PC-3 (cell line): ENCODE measurements around the gene CRNKL1. TPM values are rescaled to one million over a fixed set of nuclear protein-coding genes. Genes with fewer than 3 reads are reported as not detected.

Source experiments
- ATAC-seq: fragments of 200-7000 bp; cut with Tn5 transposase; 2 replicates; pipeline ENCODE4 v1.9.1; 2020; ENCODE audit warnings: mild to moderate bottlenecking, moderate library complexity
- Bru-seq: library from RNA; stranded (reverse); fragments of 400-500 nt; gene quantifications from one replicate; lab custom pipeline; 2021; lab: Mats Ljungman, UMichigan
- BruChase-seq, 2 experiments: library from RNA; stranded (reverse); fragments of 400-500 nt; gene quantifications; one replicate each; lab custom pipeline; 2021; lab: Mats Ljungman, UMichigan
- BruUV-seq: library from RNA; stranded (reverse); fragments of 400-500 nt; replicated peaks from 2 replicates; lab custom pipeline; 2021; lab: Mats Ljungman, UMichigan
- CTCF ChIA-PET: fragments of 300-600 bp; sonication (Branson Sonifier 250); formaldehyde crosslinking; loops from one replicate; lab custom pipeline; 2022; ENCODE audit warnings: antibody characterized with exemption; lab: Charles Lee
- POLR2A ChIA-PET: fragments of 300-600 bp; sonication (Branson Sonifier 250); formaldehyde crosslinking; loops from one replicate; lab custom pipeline; 2022; ENCODE audit warnings: antibody characterized with exemption; ENCODE audit not compliant: unreplicated experiment; lab: Charles Lee
- DNase-seq: peaks from one replicate; pipeline ENCODE4 v3.0.0-alpha.2; 2015
- H2AFZ ChIP-seq: fragments of 300-600 bp; sonication (generic); 2 replicates; pipeline ENCODE4 v1.6.0; 2016; ENCODE audit warnings: antibody characterized with exemption, low read length
- H3F3A ChIP-seq: fragments of 300-600 bp; sonication (generic); one replicate; pipeline ENCODE4 v1.6.0; 2017; ENCODE audit warnings: antibody characterized with exemption, low read length, control low read depth, mild to moderate bottlenecking; ENCODE audit not compliant: unreplicated experiment
- H3K27ac ChIP-seq: fragments of 300-600 bp; sonication (generic); 2 replicates; pipeline ENCODE4 v1.5.1; 2016; ENCODE audit warnings: mild to moderate bottlenecking, low read length
- H3K27me3 ChIP-seq: fragments of 300-600 bp; sonication (generic); 2 replicates; pipeline ENCODE4 v1.6.1; 2016; ENCODE audit warnings: low read length, mixed read lengths
- H3K36me3 ChIP-seq: fragments of 300-600 bp; sonication (generic); 2 replicates; pipeline ENCODE4 v1.6.1; 2016; ENCODE audit warnings: low read depth, mixed run types, low read length, mixed read lengths
- H3K4me1 ChIP-seq: fragments of 300-600 bp; sonication (generic); 2 replicates; pipeline ENCODE4 v1.5.1; 2016; ENCODE audit warnings: low read length; ENCODE audit not compliant: insufficient read depth
- H3K4me2 ChIP-seq: fragments of 300-600 bp; sonication (generic); 2 replicates; pipeline ENCODE4 v1.6.0; 2016; ENCODE audit warnings: low read length
- H3K4me3 ChIP-seq: fragments of 300-600 bp; sonication (generic); 2 replicates; pipeline ENCODE4 v1.5.1; 2016; ENCODE audit warnings: mild to moderate bottlenecking, low read length, mixed read lengths
- H3K79me2 ChIP-seq: fragments of 300-600 bp; sonication (generic); 2 replicates; pipeline ENCODE4 v1.6.1; 2017; ENCODE audit warnings: low read length, mixed read lengths
- H3K9ac ChIP-seq: fragments of 300-600 bp; sonication (generic); 2 replicates; pipeline ENCODE4 v1.6.0; 2016; ENCODE audit warnings: mild to moderate bottlenecking, low read length
- H3K9me2 ChIP-seq: fragments of 300-600 bp; sonication (generic); replicated peaks from 2 replicates; pipeline ENCODE4 v1.6.1; 2016; ENCODE audit warnings: mixed run types, low read length, mixed read lengths
- H3K9me3 ChIP-seq: fragments of 300-600 bp; sonication (generic); 2 replicates; pipeline ENCODE4 v1.6.1; 2016; ENCODE audit warnings: low read length, mixed read lengths
- H4K20me1 ChIP-seq: fragments of 300-600 bp; sonication (generic); 2 replicates; pipeline ENCODE4 v1.6.1; 2016; ENCODE audit warnings: low read length, mixed read lengths
- CTCF ChIP-seq: fragments of 300-600 bp; sonication (generic); conservative IDR thresholded peaks from 2 replicates; pipeline ENCODE4 v1.5.1; 2017; ENCODE audit warnings: antibody characterized with exemption, low read depth, mild to moderate bottlenecking, low read length
- EZH2 ChIP-seq: fragments of 300-600 bp; sonication (generic); IDR thresholded peaks from one replicate; pipeline ENCODE4 v1.6.1; 2017; ENCODE audit warnings: antibody characterized with exemption, mild to moderate bottlenecking, low read length; ENCODE audit not compliant: unreplicated experiment
- EZH2phosphoT487 ChIP-seq: fragments of 300-600 bp; sonication (generic); IDR thresholded peaks from 2 replicates; pipeline ENCODE4 v1.6.1; 2018; ENCODE audit warnings: mild to moderate bottlenecking, antibody characterized with exemption, low read length, borderline replicate concordance
- intact Hi-C: fragments of 100-400 bp; cut with micrococcal nuclease; formaldehyde crosslinking; loops from 2 replicates; pipeline ENCODE4 v1.9.0; 2023
- long read RNA-seq: library from polyadenylated mRNA; unstranded; transcript quantifications from one replicate; pipeline ENCODE4 v2.0.0, GENCODE V29; 2021; ENCODE audit not compliant: unreplicated experiment
- total RNA-seq: library from RNA; depleted of rRNA; stranded (reverse); fragments of >200 nt; gene quantifications from 2 replicates; pipeline ENCODE4 v1.2.3, GENCODE V29; 2014; rRNA removed

The CRNKL1 gene
- 17.2 and 22.5 TPM in 2 replicates for total RNA-seq
- Bru-seq, nascent RNA = percentile 81 among the genes with signal in this experiment
- percentile 86 among the genes with signal in this experiment for BruChase-seq, experiment 1, labeled RNA remaining after a 6-hour chase
- BruChase-seq, experiment 2, labeled RNA remaining after a 2-hour chase = percentile 87 among the genes with signal in this experiment
- long read RNA-seq, full-length matches to known transcripts = 57 of 103 reads
- long read RNA-seq, partial matches to known transcripts = 39 of 103 reads
- long read RNA-seq, other reads (novel, unspliced or antisense) = 7 of 103 reads

GRCh38 chr20:20052074-20052970 lies at the start of gene CRNKL1, which contains the start of gene CFAP61:
Gene CRNKL1, minus strand, starts transcription at chr20:20052466. Its CDS starts 124 bp downstream, at chr20:20052342.
Gene CFAP61, plus strand, starts transcription at chr20:20052532. Its CDS starts 4,122 bp downstream, at chr20:20056654.
- Histone ChIP-seq H3K9ac (peak within 1 kb of the TSS; percentile 81), H3F3A (no peaks in the 10 kb centered on the region), H3K36me3 (peaks cover 26% of the 10 kb centered on the region), H3K27ac (peak within 1 kb of the TSS; percentile 54), H3K4me2 (peak within 1 kb of the TSS; percentile 86), H4K20me1 (no peaks in the 10 kb centered on the region), H3K4me3 (peak within 1 kb of the TSS; percentile 91), H3K79me2 (peaks cover 22% of the 10 kb centered on the region), H2AFZ (peak within 1 kb of the TSS; percentile 84), H3K9me3 (no peaks in the 10 kb centered on the region), H3K4me1 (peaks cover 10% of the 10 kb centered on the region), H3K9me2 (no peaks in the 10 kb centered on the region), H3K27me3 (peaks cover 9% of the 10 kb centered on the region; the same call in 1 of the 2 replicates)
- peak; percentile 94 for ATAC-seq
- peak; percentile 99 for DNase-seq
- BruUV-seq = no TSS peak
- intact Hi-C loops = loop anchor here (2.0 kb wide), 1 partner anchor 36 kb away; the partner anchor contains the start of gene NAA20
- ChIA-PET POLR2A (interaction anchor here (0.6 to 0.9 kb wide), 4 partner anchors 17 to 1251 kb away, joined by 3 to 4 read pairs (median 4); partner anchors contain the start of genes NAA20 and XRN2), CTCF (interaction anchor here (0.5 to 0.9 kb wide), 6 partner anchors 50 to 660 kb away, joined by 3 to 8 read pairs (median 3); partner anchors contain the start of gene RALGAPA2)
- TF ChIP-seq CTCF (no peak), EZH2 (no peak), EZH2phosphoT487 (no peak)

- CTCF ChIA-PET = no interaction called here
Observed at GRCh38 chr20:20100881-20101280, 48.6 kb upstream of the CRNKL1 start.

More at GRCh38 chr20:20100881-20101280, 48.6 kb upstream of the CRNKL1 start:
- Histone ChIP-seq H3K4me1 (no peaks in the 10 kb centered on the region), H3K9me3 (no peaks in the 10 kb centered on the region), H3K9me2 (no peaks in the 10 kb centered on the region), H3K9ac (no peak overlapping the region), H4K20me1 (no peaks in the 10 kb centered on the region), H3K4me3 (no peak overlapping the region), H3K79me2 (no peaks in the 10 kb centered on the region), H3F3A (no peaks in the 10 kb centered on the region), H3K4me2 (no peak overlapping the region), H3K27me3 (peaks cover 87% of the 10 kb centered on the region), H2AFZ (no peak overlapping the region), H3K36me3 (no peaks in the 10 kb centered on the region), H3K27ac (no peak overlapping the region)
- no peak for ATAC-seq
- POLR2A ChIA-PET = no interaction called here
- intact Hi-C loops = no loop called here
- no peak for DNase-seq
- TF ChIP-seq EZH2phosphoT487 (no peak), EZH2 (no peak), CTCF (no peak)
- no TSS peak for BruUV-seq
